HepG2 (cell line): ENCODE data around the gene SLC25A22. TPM values are rescaled to one million over a fixed set of nuclear protein-coding genes. Genes with fewer than 3 reads are reported as not detected.

Source experiments
- ASH2L ChIP-seq: fragments of 300-600, 200-600 bp; sonication (generic); IDR thresholded peaks from 2 replicates; pipeline ENCODE4 v1.7.0; 2017; ENCODE audit warnings: low read depth, mild to moderate bottlenecking, moderate library complexity, mixed read lengths, low read length; ENCODE audit not compliant: insufficient read length
- CBX2 ChIP-seq, 2 experiments: fragments of 200-600 bp in 1 of 2; sonication (generic); formaldehyde crosslinking in 1 of 2; IDR thresholded peaks; 2 replicates each; pipeline versions ENCODE4 v1.7.0 to v1.8.1; 2018 to 2022; ENCODE audit warnings: low read depth in 2 of 2, low read length in 1 of 2, mild to moderate bottlenecking in 1 of 2, missing genetic modification reagents in 1 of 2
- CENPT ChIP-seq: sonication (generic); formaldehyde crosslinking; IDR thresholded peaks from 2 replicates; pipeline ENCODE4 v1.8.0; 2022; ENCODE audit warnings: low read depth, mild to moderate bottlenecking, moderate library complexity, missing genetic modification reagents
- CTCF ChIP-seq: sonication (generic); formaldehyde crosslinking; IDR thresholded peaks from 2 replicates; pipeline ENCODE4 v1.5.0; 2020; ENCODE audit warnings: mild to moderate bottlenecking, missing genetic modification reagents, moderate library complexity
- NRL ChIP-seq: sonication (generic); formaldehyde crosslinking; IDR thresholded peaks from 2 replicates; pipeline ENCODE4 v1.5.0; 2020; ENCODE audit warnings: missing genetic modification reagents, mild to moderate bottlenecking, moderate library complexity, borderline replicate concordance
- SP4 ChIP-seq: sonication (generic); formaldehyde crosslinking; IDR thresholded peaks from 2 replicates; pipeline ENCODE4 v1.8.1; 2023; ENCODE audit warnings: mild to moderate bottlenecking, missing genetic modification reagents
- STAG1 ChIP-seq: sonication (generic); formaldehyde crosslinking; IDR thresholded peaks from 2 replicates; pipeline ENCODE4 v1.4.0; 2020; ENCODE audit warnings: missing genetic modification reagents
- TAF15 ChIP-seq: fragments of 200-400 bp; formaldehyde crosslinking; IDR thresholded peaks from one replicate; pipeline ENCODE4 v1.6.1; 2018; ENCODE audit warnings: mild to moderate bottlenecking, low read depth, low read length; ENCODE audit not compliant: poor library complexity, severe bottlenecking
- TOPORS ChIP-seq: sonication (generic); formaldehyde crosslinking; IDR thresholded peaks from 2 replicates; pipeline ENCODE4 v1.8.0; 2023; ENCODE audit warnings: mild to moderate bottlenecking, missing genetic modification reagents
- YEATS2 ChIP-seq: sonication (generic); formaldehyde crosslinking; IDR thresholded peaks from 2 replicates; pipeline ENCODE4 v1.4.0; 2020; ENCODE audit warnings: missing genetic modification reagents, borderline replicate concordance
- ZBTB38 ChIP-seq: sonication (generic); formaldehyde crosslinking; IDR thresholded peaks from 2 replicates; pipeline ENCODE4 v1.5.1; 2020; ENCODE audit warnings: mild to moderate bottlenecking, missing genetic modification reagents
- ZNF280B ChIP-seq: sonication (generic); formaldehyde crosslinking; IDR thresholded peaks from 2 replicates; pipeline ENCODE4 v1.5.0; 2020; ENCODE audit warnings: missing genetic modification reagents, mild to moderate bottlenecking, borderline replicate concordance
- polyA plus RNA-seq, 8 experiments: library from polyadenylated mRNA; depleted of rRNA in 3 of 8; stranded (reverse) in 7 of 8; unstranded in 1 of 8; fragments of >200 nt; fragmentation: Illumina TruSeq in 4 of 8; extraction: Trizol in 4 of 8; gene quantifications; 2 replicates each; pipeline versions ENCODE4 v1.2.1 to v1.2.3, GENCODE V29; 2011 to 2016; ENCODE audit warnings: low read depth in 4 of 8, missing spikeins in 1 of 8, mixed read lengths in 1 of 8; ENCODE audit not compliant: insufficient read depth in 1 of 8
- total RNA-seq, 5 experiments: library from RNA; depleted of rRNA; stranded (reverse); fragments of >200 nt; fragmentation: Illumina TruSeq; extraction: Trizol; gene quantifications; 2 replicates each; pipeline ENCODE4 v1.2.3, GENCODE V29; 2016; ENCODE audit warnings: low read depth in 1 of 5
- TF ChIP-seq, protein P1 (sequence below): IDR thresholded peaks from 2 replicates; pipeline ENCODE4 v1.6.1; 2016; ENCODE audit warnings: mild to moderate bottlenecking, missing biosample characterization, missing genetic modification reagents
- TF ChIP-seq, protein P2 (sequence below): sonication (generic); formaldehyde crosslinking; IDR thresholded peaks from 2 replicates; pipeline ENCODE4 v1.4.0; 2020; ENCODE audit warnings: missing genetic modification reagents
- TF ChIP-seq, protein P3 (sequence below): sonication (generic); formaldehyde crosslinking; IDR thresholded peaks from 2 replicates; pipeline ENCODE4 v1.4.0; 2020; ENCODE audit warnings: mild to moderate bottlenecking, missing genetic modification reagents, borderline replicate concordance

SLC25A22 gene
- total and polyA plus RNA-seq, 2 of the 13 experiments (the other 11 are each of a cell fraction or from before 2014, with no cell fraction given) = 12.4 to 19.2 TPM

- TF ChIP-seq YEATS2 (CRISPR knock-in tag) (no peak), SP4 (CRISPR knock-in tag) (no peak), TOPORS (CRISPR knock-in tag) (no peak), ZBTB38 (CRISPR knock-in tag) (no peak), NRL (CRISPR knock-in tag) (peak; percentile 51; the same call in 1 of the 2 replicates), TAF15 (no peak), ZNF280B (CRISPR knock-in tag) (0 out of 2 replicates have a peak, but pooled peaks have one; percentile 28), CTCF (peak; percentile 86), ASH2L (no peak), STAG1 (peak; percentile 74), CBX2 (IDR thresholded peaks at IDR 0.05; ENCODE audit: low read depth, low read length) (no peak), CBX2 (CRISPR knock-in tag; IDR thresholded peaks at IDR 0.05; ENCODE audit: low read depth) (no peak), CENPT (CRISPR knock-in tag) (no peak)
- TF ChIP-seq, protein P1, sequence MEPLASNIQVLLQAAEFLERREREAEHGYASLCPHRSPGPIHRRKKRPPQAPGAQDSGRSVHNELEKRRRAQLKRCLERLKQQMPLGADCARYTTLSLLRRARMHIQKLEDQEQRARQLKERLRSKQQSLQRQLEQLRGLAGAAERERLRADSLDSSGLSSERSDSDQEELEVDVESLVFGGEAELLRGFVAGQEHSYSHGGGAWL (CRISPR knock-in tag) = no peak
- TF ChIP-seq, protein P2, sequence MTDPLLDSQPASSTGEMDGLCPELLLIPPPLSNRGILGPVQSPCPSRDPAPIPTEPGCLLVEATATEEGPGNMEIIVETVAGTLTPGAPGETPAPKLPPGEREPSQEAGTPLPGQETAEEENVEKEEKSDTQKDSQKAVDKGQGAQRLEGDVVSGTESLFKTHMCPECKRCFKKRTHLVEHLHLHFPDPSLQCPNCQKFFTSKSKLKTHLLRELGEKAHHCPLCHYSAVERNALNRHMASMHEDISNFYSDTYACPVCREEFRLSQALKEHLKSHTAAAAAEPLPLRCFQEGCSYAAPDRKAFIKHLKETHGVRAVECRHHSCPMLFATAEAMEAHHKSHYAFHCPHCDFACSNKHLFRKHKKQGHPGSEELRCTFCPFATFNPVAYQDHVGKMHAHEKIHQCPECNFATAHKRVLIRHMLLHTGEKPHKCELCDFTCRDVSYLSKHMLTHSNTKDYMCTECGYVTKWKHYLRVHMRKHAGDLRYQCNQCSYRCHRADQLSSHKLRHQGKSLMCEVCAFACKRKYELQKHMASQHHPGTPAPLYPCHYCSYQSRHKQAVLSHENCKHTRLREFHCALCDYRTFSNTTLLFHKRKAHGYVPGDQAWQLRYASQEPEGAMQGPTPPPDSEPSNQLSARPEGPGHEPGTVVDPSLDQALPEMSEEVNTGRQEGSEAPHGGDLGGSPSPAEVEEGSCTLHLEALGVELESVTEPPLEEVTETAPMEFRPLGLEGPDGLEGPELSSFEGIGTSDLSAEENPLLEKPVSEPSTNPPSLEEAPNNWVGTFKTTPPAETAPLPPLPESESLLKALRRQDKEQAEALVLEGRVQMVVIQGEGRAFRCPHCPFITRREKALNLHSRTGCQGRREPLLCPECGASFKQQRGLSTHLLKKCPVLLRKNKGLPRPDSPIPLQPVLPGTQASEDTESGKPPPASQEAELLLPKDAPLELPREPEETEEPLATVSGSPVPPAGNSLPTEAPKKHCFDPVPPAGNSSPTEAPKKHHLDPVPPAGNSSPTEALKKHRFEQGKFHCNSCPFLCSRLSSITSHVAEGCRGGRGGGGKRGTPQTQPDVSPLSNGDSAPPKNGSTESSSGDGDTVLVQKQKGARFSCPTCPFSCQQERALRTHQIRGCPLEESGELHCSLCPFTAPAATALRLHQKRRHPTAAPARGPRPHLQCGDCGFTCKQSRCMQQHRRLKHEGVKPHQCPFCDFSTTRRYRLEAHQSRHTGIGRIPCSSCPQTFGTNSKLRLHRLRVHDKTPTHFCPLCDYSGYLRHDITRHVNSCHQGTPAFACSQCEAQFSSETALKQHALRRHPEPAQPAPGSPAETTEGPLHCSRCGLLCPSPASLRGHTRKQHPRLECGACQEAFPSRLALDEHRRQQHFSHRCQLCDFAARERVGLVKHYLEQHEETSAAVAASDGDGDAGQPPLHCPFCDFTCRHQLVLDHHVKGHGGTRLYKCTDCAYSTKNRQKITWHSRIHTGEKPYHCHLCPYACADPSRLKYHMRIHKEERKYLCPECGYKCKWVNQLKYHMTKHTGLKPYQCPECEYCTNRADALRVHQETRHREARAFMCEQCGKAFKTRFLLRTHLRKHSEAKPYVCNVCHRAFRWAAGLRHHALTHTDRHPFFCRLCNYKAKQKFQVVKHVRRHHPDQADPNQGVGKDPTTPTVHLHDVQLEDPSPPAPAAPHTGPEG = no peak
- TF ChIP-seq, protein P3, sequence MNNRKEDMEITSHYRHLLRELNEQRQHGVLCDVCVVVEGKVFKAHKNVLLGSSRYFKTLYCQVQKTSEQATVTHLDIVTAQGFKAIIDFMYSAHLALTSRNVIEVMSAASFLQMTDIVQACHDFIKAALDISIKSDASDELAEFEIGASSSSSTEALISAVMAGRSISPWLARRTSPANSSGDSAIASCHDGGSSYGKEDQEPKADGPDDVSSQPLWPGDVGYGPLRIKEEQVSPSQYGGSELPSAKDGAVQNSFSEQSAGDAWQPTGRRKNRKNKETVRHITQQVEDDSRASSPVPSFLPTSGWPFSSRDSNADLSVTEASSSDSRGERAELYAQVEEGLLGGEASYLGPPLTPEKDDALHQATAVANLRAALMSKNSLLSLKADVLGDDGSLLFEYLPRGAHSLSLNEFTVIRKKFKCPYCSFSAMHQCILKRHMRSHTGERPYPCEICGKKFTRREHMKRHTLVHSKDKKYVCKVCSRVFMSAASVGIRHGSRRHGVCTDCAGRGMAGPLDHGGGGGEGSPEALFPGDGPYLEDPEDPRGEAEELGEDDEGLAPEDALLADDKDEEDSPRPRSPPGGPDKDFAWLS (CRISPR knock-in tag) = no peak
These were observed 32.9 kb downstream of the SLC25A22 start (continued) for GRCh38 chr11:765025-765801.
